Bronchus fibroblast of lung (primary cell): ENCODE data around the gene HNRNPA1L2. TPM values are rescaled to one million over a fixed set of nuclear protein-coding genes. Genes with fewer than 3 reads are reported as not detected.

Source experiments
- total RNA-seq: library from RNA; depleted of rRNA; stranded (reverse); fragments of >200 nt; gene quantifications from 2 replicates; pipeline ENCODE4 v1.2.3, GENCODE V29; 2015

Gene HNRNPA1L2
- 2.5 and 2.9 TPM in 2 replicates for total RNA-seq

GRCh38 chr13:52642131-52642530, at the start of gene HNRNPA1L2:
Gene HNRNPA1L2, plus strand, starts transcription at chr13:52642431. Its CDS starts 62 bp downstream, at chr13:52642493.

DNA sequence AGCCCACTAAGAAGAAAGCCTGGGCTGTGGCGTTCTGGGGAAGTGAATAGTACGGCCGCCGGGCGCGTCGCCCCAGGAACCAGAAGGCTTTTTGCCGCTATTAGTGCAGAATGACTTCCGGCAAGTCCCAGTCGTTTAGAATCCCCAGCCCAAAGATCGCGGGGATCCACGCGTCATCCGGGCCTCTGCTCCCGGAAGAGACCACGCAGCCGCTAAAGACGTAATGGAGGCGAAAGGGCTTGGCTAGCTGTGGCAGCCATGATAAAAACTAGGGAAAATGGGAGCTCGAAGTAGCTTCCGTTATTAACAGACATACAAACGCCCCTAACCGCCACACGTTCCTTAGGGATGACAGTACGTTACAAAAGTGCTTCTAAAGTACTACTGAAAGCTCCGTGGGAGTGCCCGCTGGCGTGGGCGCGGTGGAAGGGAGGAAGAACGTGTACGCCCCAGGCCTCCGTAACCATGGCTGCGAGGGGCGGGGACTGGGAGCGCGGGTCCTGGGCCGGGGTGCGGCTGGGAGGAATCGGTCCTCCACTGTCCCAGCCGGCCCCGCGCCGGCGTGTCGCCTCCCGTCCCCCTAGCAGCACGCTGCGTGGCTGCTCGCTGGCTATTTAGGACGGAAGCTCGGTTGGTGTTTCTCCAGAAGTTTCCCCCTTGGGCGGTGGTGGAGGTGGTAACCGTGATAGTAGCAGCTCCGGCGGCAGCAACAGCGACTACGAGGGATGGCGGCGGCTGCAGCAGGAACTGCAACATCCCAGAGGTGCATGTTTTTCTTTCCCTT, 10.2 kb downstream of the HNRNPA1L2 start, which contains the start of gene SUGT1:
SUGT1 (plus strand) TSS at position 641 of the 784 bp plus-strand sequence; CDS start at position 726, 85 bp downstream.

Other genes with a start within 250 kb of the HNRNPA1L2 start
- gene THSD1, start 236.3 kb upstream of the HNRNPA1L2 start, total RNA-seq: 3.3 and 3.7 TPM in 2 replicates
- 12.6 and 17.1 TPM in 2 replicates for gene VPS36, start 191.8 kb upstream of the HNRNPA1L2 start, total RNA-seq
- gene CKAP2, start 187.0 kb upstream of the HNRNPA1L2 start, total RNA-seq: 45.0 and 54.6 TPM in 2 replicates
- gene SUGT1, start 10.4 kb downstream of the HNRNPA1L2 start, total RNA-seq: 36.1 and 38.2 TPM in 2 replicates
- not detected in 2 replicates for gene CNMD, start 97.4 kb downstream of the HNRNPA1L2 start, total RNA-seq
- not detected in 2 replicates for gene PCDH8, start 206.2 kb downstream of the HNRNPA1L2 start, total RNA-seq